Measurements from ENCODE around the gene PML. TPM values are rescaled to one million over a fixed set of nuclear protein-coding genes. Genes with fewer than 3 reads are reported as not detected.
"Not testable (repeated sequence)": the region's sequence is repeated elsewhere in the genome, so short reads cannot be mapped to it uniquely, and the experiment has no call there.

PML gene
- total and polyA plus RNA-seq, 4 donors: 33.9 to 80.5 (median 60.8) TPM

- H3K27me3 ChIP-seq (ENCODE audit: control insufficient read depth in 3 of 3, insufficient read depth in 3 of 3, low read length in 2 of 3): peaks cover 0 to 12% (median 4%) of the 10 kb centered on the region in 3 donors
- WGBS, 2 donors: 74 to 78% methylated on average over 6 of the region's 6 CpGs
- no peaks in the 10 kb centered on the region for H3K9me3 ChIP-seq (ENCODE audit: control insufficient read depth in 4 of 4, insufficient read depth in 3 of 4, low read length in 3 of 4)
- no peak for TF ChIP-seq CTCF (IDR thresholded peaks at IDR 0.05; ENCODE audit: control extremely low read depth, extremely low read depth)
- H3K27ac ChIP-seq (ENCODE audit: low read depth in 1 of 2, low read length in 1 of 2): no peak overlapping the region
- DNase-seq: no peak
- no peak for ATAC-seq (ENCODE audit: insufficient read depth, low FRiP score)
- H3K9ac ChIP-seq (ENCODE audit: insufficient read depth in 1 of 2, low read length in 2 of 2): no peak overlapping the region
- H3K4me1 ChIP-seq (ENCODE audit: control insufficient read depth in 5 of 5, insufficient read depth in 5 of 5, low read length in 5 of 5): no peaks in the 10 kb centered on the region
- no peak overlapping the region for H3K4me3 ChIP-seq
- no peaks in the 10 kb centered on the region for H3K36me3 ChIP-seq (ENCODE audit: control insufficient read depth in 4 of 4, insufficient read depth in 4 of 4, low read length in 4 of 4)
Measured at GRCh38 chr15:74060251-74060650, 65.7 kb downstream of the PML start.

- ATAC-seq (ENCODE audit: insufficient read depth, low FRiP score): no peak
- 92 to 98% methylated on average over 6 of the region's 6 CpGs for WGBS, 2 donors
- no peak overlapping the region for H3K4me3 ChIP-seq
- TF ChIP-seq CTCF (IDR thresholded peaks at IDR 0.05; ENCODE audit: control extremely low read depth, extremely low read depth): no peak
- no peaks in the 10 kb centered on the region for H3K4me1 ChIP-seq (ENCODE audit: control insufficient read depth in 5 of 5, insufficient read depth in 5 of 5, low read length in 5 of 5)
- H3K27me3 ChIP-seq (ENCODE audit: control insufficient read depth in 3 of 3, insufficient read depth in 3 of 3, low read length in 2 of 3): peaks cover 0 to 8% (median 4%) of the 10 kb centered on the region in 3 donors
- H3K9me3 ChIP-seq (ENCODE audit: control insufficient read depth in 4 of 4, insufficient read depth in 3 of 4, low read length in 3 of 4): no peaks in the 10 kb centered on the region
- no peak overlapping the region for H3K9ac ChIP-seq (ENCODE audit: insufficient read depth in 1 of 2, low read length in 2 of 2)
- H3K36me3 ChIP-seq (ENCODE audit: control insufficient read depth in 4 of 4, insufficient read depth in 4 of 4, low read length in 4 of 4): no peaks in the 10 kb centered on the region
- DNase-seq: no peak
- no peak overlapping the region for H3K27ac ChIP-seq (ENCODE audit: low read depth in 1 of 2, low read length in 1 of 2)
Measured at GRCh38 chr15:74062236-74062635, 67.7 kb downstream of the PML start.

GRCh38 chr15:74062671-74063070, 68.2 kb downstream of the PML start:
- TF ChIP-seq CTCF (IDR thresholded peaks at IDR 0.05; ENCODE audit: control extremely low read depth, extremely low read depth): no peak
- ATAC-seq (ENCODE audit: insufficient read depth, low FRiP score) (no peak), DNase-seq (no peak)
- no peak overlapping the region for H3K9ac ChIP-seq (ENCODE audit: insufficient read depth in 1 of 2, low read length in 2 of 2)
- 93 to 96% methylated on average over 7 of the region's 7 CpGs for WGBS, 2 donors
- no peak overlapping the region for H3K4me3 ChIP-seq
- H3K4me1 ChIP-seq (ENCODE audit: control insufficient read depth in 5 of 5, insufficient read depth in 5 of 5, low read length in 5 of 5): no peaks in the 10 kb centered on the region
- H3K36me3 ChIP-seq (ENCODE audit: control insufficient read depth in 4 of 4, insufficient read depth in 4 of 4, low read length in 4 of 4): no peaks in the 10 kb centered on the region
- no peak overlapping the region for H3K27ac ChIP-seq (ENCODE audit: low read depth in 1 of 2, low read length in 1 of 2)
- H3K27me3 ChIP-seq (ENCODE audit: control insufficient read depth in 3 of 3, insufficient read depth in 3 of 3, low read length in 2 of 3): peaks cover 0 to 5% (median 4%) of the 10 kb centered on the region in 3 donors
- no peaks in the 10 kb centered on the region for H3K9me3 ChIP-seq (ENCODE audit: control insufficient read depth in 4 of 4, insufficient read depth in 3 of 4, low read length in 3 of 4)

- H3K9me3 ChIP-seq (ENCODE audit: control insufficient read depth in 4 of 4, insufficient read depth in 3 of 4, low read length in 3 of 4); ATAC-seq (ENCODE audit: insufficient read depth, low FRiP score): not testable (repeated sequence)
- WGBS, 2 donors: 69 to 85% methylated on average over 5 to 13 of the region's 17 CpGs
Measured at GRCh38 chr15:74063425-74064146, 69.1 kb downstream of the PML start.

GRCh38 chr15:74064183-74064582, 69.7 kb downstream of the PML start:
- not testable (repeated sequence) for H3K27ac ChIP-seq (ENCODE audit: low read depth in 1 of 2, low read length in 1 of 2); H3K4me3 ChIP-seq; DNase-seq; H3K27me3 ChIP-seq (ENCODE audit: control insufficient read depth in 3 of 3, insufficient read depth in 3 of 3, low read length in 2 of 3); H3K9ac ChIP-seq (ENCODE audit: insufficient read depth in 1 of 2, low read length in 2 of 2); H3K36me3 ChIP-seq (ENCODE audit: control insufficient read depth in 4 of 4, insufficient read depth in 4 of 4, low read length in 4 of 4); H3K4me1 ChIP-seq (ENCODE audit: control insufficient read depth in 5 of 5, insufficient read depth in 5 of 5, low read length in 5 of 5); ATAC-seq (ENCODE audit: insufficient read depth, low FRiP score); H3K9me3 ChIP-seq (ENCODE audit: control insufficient read depth in 4 of 4, insufficient read depth in 3 of 4, low read length in 3 of 4)
- 96 to 98% methylated on average over 3 of the region's 3 CpGs for WGBS, 2 donors

More at GRCh38 chr15:74063425-74064146, 69.1 kb downstream of the PML start:
- DNase-seq; H3K9ac ChIP-seq (ENCODE audit: insufficient read depth in 1 of 2, low read length in 2 of 2); H3K4me1 ChIP-seq (ENCODE audit: control insufficient read depth in 5 of 5, insufficient read depth in 5 of 5, low read length in 5 of 5); H3K4me3 ChIP-seq; H3K36me3 ChIP-seq (ENCODE audit: control insufficient read depth in 4 of 4, insufficient read depth in 4 of 4, low read length in 4 of 4); H3K27ac ChIP-seq (ENCODE audit: low read depth in 1 of 2, low read length in 1 of 2); H3K27me3 ChIP-seq (ENCODE audit: control insufficient read depth in 3 of 3, insufficient read depth in 3 of 3, low read length in 2 of 3): not testable (repeated sequence)

GRCh38 chr15:74064822-74065221, 70.3 kb downstream of the PML start:
- not testable (repeated sequence) for H3K4me3 ChIP-seq; H3K36me3 ChIP-seq (ENCODE audit: control insufficient read depth in 4 of 4, insufficient read depth in 4 of 4, low read length in 4 of 4); H3K9ac ChIP-seq (ENCODE audit: insufficient read depth in 1 of 2, low read length in 2 of 2); H3K27me3 ChIP-seq (ENCODE audit: control insufficient read depth in 3 of 3, insufficient read depth in 3 of 3, low read length in 2 of 3); H3K27ac ChIP-seq (ENCODE audit: low read depth in 1 of 2, low read length in 1 of 2); H3K9me3 ChIP-seq (ENCODE audit: control insufficient read depth in 4 of 4, insufficient read depth in 3 of 4, low read length in 3 of 4); DNase-seq; H3K4me1 ChIP-seq (ENCODE audit: control insufficient read depth in 5 of 5, insufficient read depth in 5 of 5, low read length in 5 of 5); ATAC-seq (ENCODE audit: insufficient read depth, low FRiP score)
- WGBS, 2 donors: 74 to 87% methylated on average over 8 of the region's 8 CpGs

Data from lung (tissue), 12 donors.